HCT116 (cell line): Measurements from ENCODE around the gene ZDHHC14. TPM values are rescaled to one million over a fixed set of nuclear protein-coding genes. Genes with fewer than 3 reads are reported as not detected.

ENCODE experiments used
- ATAC-seq: fragments of 200-7000 bp; cut with Tn5 transposase; 2 replicates; pipeline ENCODE4 v1.9.1; 2020; ENCODE audit warnings: mild to moderate bottlenecking, moderate library complexity
- BruUV-seq: library from RNA; stranded (reverse); fragments of 400-500 nt; replicated peaks from 2 replicates; lab custom pipeline; 2021; lab: Mats Ljungman, UMichigan
- CTCF ChIA-PET: fragments of 300-600 bp; sonication (Branson Sonifier 250); formaldehyde crosslinking; loops from one replicate; lab custom pipeline; 2021; ENCODE audit warnings: antibody characterized with exemption; lab: Charles Lee
- POLR2A ChIA-PET: fragments of 300-600, 350-600 bp; sonication (Branson Sonifier 250); formaldehyde crosslinking; loops from one replicate; lab custom pipeline; 2021; ENCODE audit warnings: antibody characterized with exemption; lab: Charles Lee
- RAD21 ChIA-PET, 2 experiments: fragments of 300-600 bp; sonication (Branson Sonifier 250); formaldehyde crosslinking; loops; one replicate each; lab custom pipeline; 2023; ENCODE audit warnings: low total read pairs in 2 of 2; ENCODE audit not compliant: uncharacterized antibody in 2 of 2, unreplicated experiment in 2 of 2, low non-redundant PET in 1 of 2; lab: Charles Lee
- DNase-seq: peaks from one replicate; pipeline ENCODE4 v3.0.0-alpha.2; 2010; ENCODE audit warnings: low read depth, low spot score
- H2AFZ ChIP-seq: fragments of 200-600 bp; shearing (Covaris generic), sonication (generic); 2 replicates; pipeline ENCODE4 v1.6.1; 2017; ENCODE audit warnings: low read depth, mixed run types, mixed read lengths, antibody characterized with exemption, low read length; ENCODE audit not compliant: poor library complexity, severe bottlenecking
- H3K27ac ChIP-seq: 2 replicates; pipeline ENCODE4 v1.5.1; 2012; ENCODE audit warnings: low read depth, low read length
- H3K27me3 ChIP-seq: fragments of 200-600 bp; sonication (generic); 2 replicates; pipeline ENCODE4 v1.6.1; 2016; ENCODE audit warnings: mixed run types, low read length, mixed read lengths; ENCODE audit not compliant: insufficient read depth
- H3K36me3 ChIP-seq, 2 experiments: fragments of 200-500 bp in 1 of 2; fragments of 200-600 bp in 1 of 2; sonication (Bioruptor generic) in 1 of 2; sonication (generic) in 1 of 2; 2 replicates each; pipeline versions ENCODE4 v1.5.1 to v1.6.1; 2014 to 2016; ENCODE audit warnings: low read length in 2 of 2, inconsistent platforms in 1 of 2, mixed read lengths in 1 of 2, mixed run types in 1 of 2; ENCODE audit not compliant: insufficient read depth in 2 of 2, control insufficient read depth in 1 of 2
- H3K4me1 ChIP-seq, 2 experiments: fragments of 200-600 bp in 1 of 2; sonication (generic) in 1 of 2; 2 replicates each; pipeline versions ENCODE4 v1.5.1 to v1.6.1; 2012 to 2017; ENCODE audit warnings: low read length in 2 of 2, inconsistent platforms in 1 of 2, mild to moderate bottlenecking in 1 of 2, mixed read lengths in 1 of 2, mixed run types in 1 of 2, moderate library complexity in 1 of 2; ENCODE audit not compliant: insufficient read depth in 2 of 2, control insufficient read depth in 1 of 2
- H3K4me2 ChIP-seq: fragments of 200-600 bp; sonication (generic); 2 replicates; pipeline ENCODE4 v1.6.1; 2017; ENCODE audit warnings: mixed run types, low read length, mixed read lengths
- H3K4me3 ChIP-seq, 2 experiments: fragments of 200-600 bp in 1 of 2; sonication (generic) in 1 of 2; replicated peaks in 1 of 2; 2 replicates each; pipeline ENCODE4 v1.5.1; 2011 to 2016; ENCODE audit warnings: low read length in 2 of 2, control low read depth in 1 of 2, low read depth in 1 of 2, mild to moderate bottlenecking in 1 of 2, mixed read lengths in 1 of 2, mixed run types in 1 of 2
- H3K79me2 ChIP-seq: fragments of 200-600 bp; sonication (generic); 2 replicates; pipeline ENCODE4 v1.6.1; 2017; ENCODE audit warnings: mild to moderate bottlenecking, mixed run types, low read length, moderate library complexity, mixed read lengths; ENCODE audit not compliant: insufficient read depth
- H3K9ac ChIP-seq: fragments of 200-600 bp; sonication (generic); 2 replicates; pipeline ENCODE4 v1.6.1; 2016; ENCODE audit warnings: low read length, mixed read lengths
- H3K9me2 ChIP-seq: fragments of 200-600 bp; sonication (generic), shearing (Covaris generic); 2 replicates; pipeline ENCODE4 v1.6.1; 2017; ENCODE audit warnings: mixed run types, mild to moderate bottlenecking, moderate library complexity; ENCODE audit not compliant: insufficient read depth
- H3K9me3 ChIP-seq, 2 experiments: fragments of 200-500 bp in 1 of 2; fragments of 200-600 bp in 1 of 2; sonication (Bioruptor generic) in 1 of 2; sonication (generic) in 1 of 2; 2 replicates each; pipeline ENCODE4 v1.6.1; 2014 to 2017; ENCODE audit warnings: low read length in 2 of 2, mixed read lengths in 2 of 2, inconsistent platforms in 1 of 2, low read depth in 1 of 2, mild to moderate bottlenecking in 1 of 2, mixed run types in 1 of 2, moderate library complexity in 1 of 2; ENCODE audit not compliant: control insufficient read depth in 1 of 2, insufficient read depth in 1 of 2
- H4K20me1 ChIP-seq: fragments of 200-600 bp; sonication (generic), shearing (Covaris generic); 2 replicates; pipeline ENCODE4 v1.6.1; 2017; ENCODE audit warnings: mixed run types, mild to moderate bottlenecking, moderate library complexity; ENCODE audit not compliant: insufficient read depth
- CTCF ChIP-seq, 3 experiments: fragments of 200-600 bp in 1 of 3; sonication (generic) in 1 of 3; IDR thresholded peaks in 2 of 3; conservative IDR thresholded peaks in 1 of 3; 2 replicates each; pipeline ENCODE4 v1.5.1; 2012 to 2017; ENCODE audit warnings: low read depth in 2 of 3, low read length in 2 of 3, antibody characterized with exemption in 1 of 3, borderline replicate concordance in 1 of 3, control low read depth in 1 of 3, mild to moderate bottlenecking in 1 of 3, mixed read lengths in 1 of 3, mixed run types in 1 of 3, moderate library complexity in 1 of 3; ENCODE audit not compliant: insufficient read depth in 1 of 3
- EZH2 ChIP-seq: fragments of 200-600 bp; sonication (generic); IDR thresholded peaks from 2 replicates; pipeline ENCODE4 v1.6.1; 2017; ENCODE audit warnings: antibody characterized with exemption, mixed run types
- JUND ChIP-seq: IDR thresholded peaks from 2 replicates; pipeline ENCODE4 v1.6.1; 2012
- SP1 ChIP-seq: IDR thresholded peaks from 2 replicates; pipeline ENCODE4 v1.6.1; 2012; ENCODE audit warnings: low read depth
- SRF ChIP-seq: IDR thresholded peaks from 2 replicates; pipeline ENCODE4 v1.6.1; 2012; ENCODE audit warnings: low read depth
- ZFX ChIP-seq: fragments of 450-650 bp; IDR thresholded peaks from 2 replicates; pipeline ENCODE4 v1.6.1; 2017
- ZNF274 ChIP-seq: fragments of 200-500 bp; sonication (Bioruptor generic); IDR thresholded peaks from 2 replicates; pipeline ENCODE4 v1.6.1; 2014; ENCODE audit warnings: mild to moderate bottlenecking, low read depth, low read length, inconsistent platforms
- intact Hi-C: fragments of 100-400 bp; cut with micrococcal nuclease; formaldehyde crosslinking; loops from 2 replicates; pipeline ENCODE4 v1.10.0; 2022
- total RNA-seq: library from RNA; stranded (reverse); gene quantifications from one replicate; pipeline ENCODE4 v1.2.1, GENCODE V29; 2021; ENCODE audit not compliant: unreplicated experiment

Gene ZDHHC14
- total RNA-seq, 1 experiment from 2014 or later: 5.3 TPM

DNA sequence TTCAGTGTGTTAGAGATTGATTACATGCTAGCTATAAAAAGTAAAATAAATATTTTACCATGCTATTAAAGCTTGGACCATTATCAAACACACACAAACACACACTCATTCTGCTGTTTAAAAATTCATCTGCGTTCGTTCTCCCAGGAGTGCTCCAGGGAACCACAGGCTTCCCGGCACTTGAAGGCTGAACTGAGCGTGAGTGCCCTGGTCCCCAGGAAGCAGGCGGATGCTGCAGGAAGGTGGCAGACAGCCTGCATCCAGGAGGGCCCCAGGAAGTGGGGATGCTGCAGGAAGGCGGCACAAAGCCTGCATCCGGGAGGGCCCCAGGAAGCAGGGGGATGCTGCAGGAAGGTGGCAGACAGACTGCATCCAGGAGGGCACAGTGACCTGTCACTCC lies 294.8 kb downstream of the ZDHHC14 start:
- no peak for TF ChIP-seq JUND
- TF ChIP-seq CTCF (IDR thresholded peaks at IDR 0.05 in 2 of 3, conservative IDR thresholded peaks at IDR 0.05 in 1 of 3; ENCODE audit: borderline replicate concordance in 1 of 3, insufficient read depth in 1 of 3, low read depth in 2 of 3, low read length in 2 of 3): no peak
- TF ChIP-seq, all 23 proteins: peak for 0
- no peaks in the 10 kb centered on the region for H3K9me3 ChIP-seq
- no peak overlapping the region for H3K9ac ChIP-seq
- no TSS peak for BruUV-seq
- ChIA-PET RAD21 (no interaction called here), POLR2A (no interaction called here), CTCF (interaction anchor here (1.1 kb wide), 1 partner anchor 9 kb away, joined by 3 read pairs; no protein-coding TSS in a partner anchor)
- H3K79me2 ChIP-seq: no peaks in the 10 kb centered on the region
- no peaks in the 10 kb centered on the region for H3K9me2 ChIP-seq
- H3K4me2 ChIP-seq: no peak overlapping the region
- intact Hi-C loops: no loop called here
- DNase-seq (no peak), ATAC-seq (no peak)
- no peak overlapping the region for H3K4me3 ChIP-seq
- no peaks in the 10 kb centered on the region for H3K36me3 ChIP-seq
- H3K4me1 ChIP-seq: no peaks in the 10 kb centered on the region
- H3K27ac ChIP-seq: no peak overlapping the region
- no peaks in the 10 kb centered on the region for H3K27me3 ChIP-seq
- H4K20me1 ChIP-seq: no peaks in the 10 kb centered on the region
- no peak overlapping the region for H2AFZ ChIP-seq

GRCh38 chr6:157676241-157676640 lies 295.3 kb downstream of the ZDHHC14 start:
- Histone ChIP-seq H3K4me2 (no peak overlapping the region), H2AFZ (no peak overlapping the region), H3K27ac (no peak overlapping the region), H3K36me3 (no peaks in the 10 kb centered on the region), H3K9me2 (no peaks in the 10 kb centered on the region), H3K27me3 (no peaks in the 10 kb centered on the region), H4K20me1 (no peaks in the 10 kb centered on the region), H3K4me1 (no peaks in the 10 kb centered on the region), H3K9ac (no peak overlapping the region), H3K79me2 (no peaks in the 10 kb centered on the region), H3K9me3 (no peaks in the 10 kb centered on the region), H3K4me3 (no peak overlapping the region)
- CTCF ChIA-PET: interaction anchor here (1.1 kb wide), 1 partner anchor 10 kb away, joined by 3 read pairs; no protein-coding TSS in a partner anchor
- intact Hi-C loops: no loop called here
- POLR2A ChIA-PET: no interaction called here
- TF ChIP-seq EZH2 (no peak), ZNF274 (no peak), SP1 (no peak), ZFX (no peak), SRF (no peak)
- RAD21 ChIA-PET: no interaction called here
- DNase-seq: no peak
- BruUV-seq: no TSS peak
- no peak for ATAC-seq
